Endothelial cell (in vitro differentiated cells): ENCODE results near the gene OGA. TPM values are rescaled to one million over a fixed set of nuclear protein-coding genes. Genes with fewer than 3 reads are reported as not detected.

ENCODE experiments used
- DNase-seq: peaks from one replicate; pipeline ENCODE4 v3.0.0; 2021; ENCODE audit warnings: low spot score
- H3K27ac Mint-ChIP-seq: one replicate; pipeline ENCODE4 v1.8.0; 2021; ENCODE audit warnings: mixed read lengths, inconsistent platforms; ENCODE audit not compliant: unreplicated experiment
- H3K27me3 Mint-ChIP-seq: one replicate; pipeline ENCODE4 v1.8.0; 2021; ENCODE audit warnings: mild to moderate bottlenecking, moderate library complexity, mixed read lengths, inconsistent platforms; ENCODE audit not compliant: unreplicated experiment
- H3K36me3 Mint-ChIP-seq: one replicate; pipeline ENCODE4 v1.8.0; 2021; ENCODE audit warnings: mild to moderate bottlenecking, low read depth, mixed read lengths, inconsistent platforms; ENCODE audit not compliant: unreplicated experiment
- H3K4me1 Mint-ChIP-seq: one replicate; pipeline ENCODE4 v1.8.0; 2021; ENCODE audit warnings: mild to moderate bottlenecking, mixed read lengths, inconsistent platforms; ENCODE audit not compliant: unreplicated experiment
- H3K4me3 Mint-ChIP-seq: one replicate; pipeline ENCODE4 v1.8.0; 2021; ENCODE audit warnings: mild to moderate bottlenecking, mixed read lengths, inconsistent platforms; ENCODE audit not compliant: unreplicated experiment
- H3K9me3 Mint-ChIP-seq: one replicate; pipeline ENCODE4 v1.8.0; 2021; ENCODE audit warnings: mixed read lengths, inconsistent platforms; ENCODE audit not compliant: unreplicated experiment
- total RNA-seq: library from RNA; stranded (reverse); fragmentation: NEBNext Ultra II Directional; extraction: Animal tissue kit (Norgen Biotek cat#: 25700); gene quantifications from one replicate; pipeline ENCODE4 v1.2.1, GENCODE V29; 2021; ENCODE audit not compliant: unreplicated experiment
- TF ChIP-seq, protein P1 (sequence below): fragments of 200-600 bp; sonication (generic); IDR thresholded peaks from one replicate; pipeline ENCODE4 v1.5.0; 2021; ENCODE audit warnings: antibody characterized with exemption; ENCODE audit not compliant: unreplicated experiment

Gene OGA
- total RNA-seq, 1 donor from 2014 or later, result 115 TPM

DNA sequence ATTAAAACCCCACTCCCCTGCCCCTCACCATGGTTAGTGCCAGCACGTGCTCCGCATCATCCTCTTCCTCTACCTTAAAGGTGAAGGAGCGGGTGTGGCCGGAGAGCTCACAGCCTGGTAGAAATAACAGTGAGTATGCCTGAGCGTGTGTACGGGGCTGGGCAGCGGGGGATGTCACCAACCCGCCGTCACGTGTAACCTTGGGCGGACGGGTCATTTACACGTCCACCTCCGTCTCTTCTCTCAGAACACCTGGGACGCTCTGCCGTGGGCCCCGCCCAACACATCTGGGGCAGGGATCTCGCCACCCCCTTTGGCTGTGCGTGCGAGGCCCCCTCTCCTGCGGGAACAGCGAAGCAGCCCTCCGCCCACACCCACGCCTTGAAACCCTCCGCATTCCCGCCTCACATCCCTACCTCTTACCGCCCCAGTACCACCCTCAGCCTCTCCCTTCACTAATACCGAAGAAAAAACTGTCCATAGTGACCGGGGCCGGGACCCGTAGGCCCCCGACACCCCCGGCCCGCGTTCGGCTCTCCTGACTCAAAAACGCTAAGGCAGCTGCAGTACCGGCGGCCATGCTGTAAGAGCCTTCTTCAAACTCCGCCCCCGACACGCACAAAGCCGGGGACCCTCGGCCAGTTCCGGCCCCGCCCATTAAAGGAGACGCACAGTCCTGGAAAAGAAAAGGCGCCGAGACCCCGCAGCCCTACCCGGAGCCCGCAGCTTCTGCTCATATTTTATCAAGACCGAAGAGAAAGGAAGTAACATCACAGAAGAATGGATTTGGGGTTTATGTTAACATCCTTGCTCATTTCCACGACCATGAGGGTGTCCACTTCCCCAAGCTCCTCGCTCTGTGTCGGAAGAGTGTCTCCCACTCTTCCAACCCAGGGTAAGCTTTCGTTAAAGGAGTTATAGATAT lies 35.2 kb downstream of the OGA start, which contains the start of gene NPM3:
Gene NPM3, minus strand, starts transcription at position 636 of the 925 bp plus-strand sequence. Its CDS starts 56 bp downstream, at position 580.
- Mint-ChIP-seq H3K27ac (peak within 1 kb of the TSS; percentile 69), H3K4me1 (peaks cover 42% of the 10 kb centered on the region), H3K36me3 (peaks cover 14% of the 10 kb centered on the region), H3K27me3 (peaks cover 11% of the 10 kb centered on the region), H3K9me3 (no peaks in the 10 kb centered on the region), H3K4me3 (peak within 1 kb of the TSS; percentile 98)
- peak; percentile 85 for DNase-seq
- TF ChIP-seq, protein P1, sequence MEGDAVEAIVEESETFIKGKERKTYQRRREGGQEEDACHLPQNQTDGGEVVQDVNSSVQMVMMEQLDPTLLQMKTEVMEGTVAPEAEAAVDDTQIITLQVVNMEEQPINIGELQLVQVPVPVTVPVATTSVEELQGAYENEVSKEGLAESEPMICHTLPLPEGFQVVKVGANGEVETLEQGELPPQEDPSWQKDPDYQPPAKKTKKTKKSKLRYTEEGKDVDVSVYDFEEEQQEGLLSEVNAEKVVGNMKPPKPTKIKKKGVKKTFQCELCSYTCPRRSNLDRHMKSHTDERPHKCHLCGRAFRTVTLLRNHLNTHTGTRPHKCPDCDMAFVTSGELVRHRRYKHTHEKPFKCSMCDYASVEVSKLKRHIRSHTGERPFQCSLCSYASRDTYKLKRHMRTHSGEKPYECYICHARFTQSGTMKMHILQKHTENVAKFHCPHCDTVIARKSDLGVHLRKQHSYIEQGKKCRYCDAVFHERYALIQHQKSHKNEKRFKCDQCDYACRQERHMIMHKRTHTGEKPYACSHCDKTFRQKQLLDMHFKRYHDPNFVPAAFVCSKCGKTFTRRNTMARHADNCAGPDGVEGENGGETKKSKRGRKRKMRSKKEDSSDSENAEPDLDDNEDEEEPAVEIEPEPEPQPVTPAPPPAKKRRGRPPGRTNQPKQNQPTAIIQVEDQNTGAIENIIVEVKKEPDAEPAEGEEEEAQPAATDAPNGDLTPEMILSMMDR, result no peak

DNA sequence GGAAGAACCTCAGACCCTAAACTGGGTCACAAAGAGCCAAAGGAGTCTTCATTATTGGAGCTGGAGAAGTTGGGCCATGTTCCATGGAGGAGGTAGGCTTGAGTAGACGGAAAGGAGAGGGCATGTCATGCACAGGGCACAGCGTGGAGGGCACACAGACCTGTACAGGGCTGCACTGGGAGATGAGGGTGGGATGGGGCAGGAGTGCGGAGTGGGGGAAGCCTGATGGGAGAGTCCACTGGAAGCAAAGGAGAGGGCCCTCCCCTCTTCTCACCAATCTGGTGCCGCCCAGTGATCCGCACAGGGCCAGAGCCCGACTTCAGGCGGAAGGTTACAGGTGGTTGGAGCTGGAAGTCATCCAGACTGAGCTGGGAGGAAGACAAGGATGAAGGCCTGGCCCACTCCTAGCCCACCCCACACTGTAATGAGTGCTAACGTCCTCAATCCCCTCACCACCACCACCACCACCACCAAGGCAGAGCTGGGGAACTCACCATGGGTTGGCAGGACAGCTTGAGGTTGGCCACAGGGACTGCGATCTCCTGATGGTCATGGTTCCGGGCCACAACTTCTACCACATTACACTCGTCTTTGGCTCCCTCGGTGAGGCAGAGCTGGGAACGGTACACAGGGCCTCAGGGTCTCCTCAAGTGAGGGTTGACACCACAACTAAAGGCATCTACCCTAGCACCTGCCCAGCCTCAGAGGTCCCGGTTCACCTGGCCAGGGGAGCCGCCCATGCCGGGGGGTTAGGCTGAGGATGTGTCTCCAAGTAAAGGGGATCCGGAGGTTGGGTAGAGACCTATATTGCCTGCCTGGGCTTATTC lies 36.0 kb downstream of the OGA start:
- Mint-ChIP-seq H3K27me3 (peaks cover 15% of the 10 kb centered on the region), H3K4me1 (peaks cover 48% of the 10 kb centered on the region), H3K36me3 (peaks cover 8% of the 10 kb centered on the region), H3K9me3 (no peaks in the 10 kb centered on the region), H3K4me3 (peak overlapping the region; percentile 98), H3K27ac (no peak overlapping the region)
- no peak for DNase-seq
- TF ChIP-seq, protein P1, result no peak

DNA sequence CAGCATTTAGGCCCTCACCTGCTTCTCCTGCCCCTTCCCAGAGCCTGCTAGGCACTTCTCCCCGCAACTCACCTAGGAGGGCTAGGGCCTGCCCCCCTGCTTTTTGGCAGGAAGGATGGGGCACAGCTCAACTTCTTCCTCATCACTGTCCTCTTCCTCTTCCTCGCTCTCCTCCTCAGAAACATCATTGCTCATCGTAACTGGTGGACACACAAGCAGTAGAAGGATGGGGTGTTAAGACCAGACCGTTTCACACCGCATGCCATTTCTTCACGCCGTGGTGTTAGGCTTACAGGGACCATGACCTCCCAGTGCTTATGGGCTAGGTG lies 36.6 kb downstream of the OGA start:
- H3K36me3 Mint-ChIP-seq, result peaks cover 7% of the 10 kb centered on the region
- no peaks in the 10 kb centered on the region for H3K9me3 Mint-ChIP-seq
- TF ChIP-seq, protein P1, result no peak
- no peak for DNase-seq
- H3K27ac Mint-ChIP-seq, result no peak overlapping the region
- H3K27me3 Mint-ChIP-seq, result peaks cover 17% of the 10 kb centered on the region
- H3K4me3 Mint-ChIP-seq, result peak overlapping the region; percentile 45
- H3K4me1 Mint-ChIP-seq, result peaks cover 48% of the 10 kb centered on the region

DNA sequence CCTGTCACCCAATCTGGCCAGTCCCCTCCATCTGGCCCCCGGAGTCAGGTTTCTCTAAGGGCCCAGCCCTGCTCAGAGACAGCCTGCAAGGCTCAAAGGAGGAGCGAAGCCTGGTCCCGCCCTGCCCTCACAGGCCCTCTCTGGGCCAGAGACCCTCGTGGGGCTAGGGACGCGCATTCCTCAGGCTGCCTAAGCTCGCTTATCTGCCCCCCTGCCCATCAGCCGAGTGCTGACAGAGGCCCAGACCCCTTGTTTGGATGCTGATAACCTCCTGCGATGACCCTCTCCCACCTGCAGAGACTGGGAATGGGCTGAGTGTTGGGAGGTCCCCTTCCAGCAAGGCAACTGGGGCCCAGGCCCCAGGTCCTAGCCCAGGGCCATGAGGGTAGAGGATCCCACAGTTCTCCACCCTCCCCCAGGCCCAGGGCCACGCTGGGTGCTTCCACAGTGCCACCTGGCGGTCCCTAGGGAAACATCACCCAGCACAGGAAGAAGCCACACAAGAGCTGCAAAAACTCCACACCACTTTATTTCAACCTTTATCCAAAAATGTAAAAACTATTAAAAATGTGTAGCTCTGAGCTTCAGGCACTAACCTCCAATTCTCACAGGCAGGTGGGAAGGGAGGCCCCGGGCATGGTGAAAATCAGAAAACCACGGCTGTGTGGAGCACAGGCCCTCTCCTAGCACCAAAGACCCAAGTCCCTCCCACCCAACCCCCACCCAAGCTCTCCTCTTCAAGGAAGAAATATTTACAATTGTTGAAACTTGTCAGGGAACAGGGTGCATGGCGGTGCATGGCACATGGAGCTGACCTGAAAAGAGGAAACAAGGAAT lies 37.2 kb downstream of the OGA start:
- Mint-ChIP-seq H3K36me3 (peaks cover 3% of the 10 kb centered on the region), H3K27me3 (peaks cover 17% of the 10 kb centered on the region), H3K9me3 (no peaks in the 10 kb centered on the region), H3K27ac (no peak overlapping the region), H3K4me1 (peaks cover 48% of the 10 kb centered on the region), H3K4me3 (peak overlapping the region; percentile 45)
- TF ChIP-seq, protein P1, result peak; percentile 94
- peak; percentile 79 for DNase-seq
